G401.6 (cell line): Measurements from ENCODE around the gene CPSF4.

ENCODE experiments used
- FAIRE-seq: peaks from 2 replicates; lab custom pipeline; 2012; peaks lifted over from hg19 to GRCh38; lab: Jason Lieb, UNC

CPSF4 gene

DNA sequence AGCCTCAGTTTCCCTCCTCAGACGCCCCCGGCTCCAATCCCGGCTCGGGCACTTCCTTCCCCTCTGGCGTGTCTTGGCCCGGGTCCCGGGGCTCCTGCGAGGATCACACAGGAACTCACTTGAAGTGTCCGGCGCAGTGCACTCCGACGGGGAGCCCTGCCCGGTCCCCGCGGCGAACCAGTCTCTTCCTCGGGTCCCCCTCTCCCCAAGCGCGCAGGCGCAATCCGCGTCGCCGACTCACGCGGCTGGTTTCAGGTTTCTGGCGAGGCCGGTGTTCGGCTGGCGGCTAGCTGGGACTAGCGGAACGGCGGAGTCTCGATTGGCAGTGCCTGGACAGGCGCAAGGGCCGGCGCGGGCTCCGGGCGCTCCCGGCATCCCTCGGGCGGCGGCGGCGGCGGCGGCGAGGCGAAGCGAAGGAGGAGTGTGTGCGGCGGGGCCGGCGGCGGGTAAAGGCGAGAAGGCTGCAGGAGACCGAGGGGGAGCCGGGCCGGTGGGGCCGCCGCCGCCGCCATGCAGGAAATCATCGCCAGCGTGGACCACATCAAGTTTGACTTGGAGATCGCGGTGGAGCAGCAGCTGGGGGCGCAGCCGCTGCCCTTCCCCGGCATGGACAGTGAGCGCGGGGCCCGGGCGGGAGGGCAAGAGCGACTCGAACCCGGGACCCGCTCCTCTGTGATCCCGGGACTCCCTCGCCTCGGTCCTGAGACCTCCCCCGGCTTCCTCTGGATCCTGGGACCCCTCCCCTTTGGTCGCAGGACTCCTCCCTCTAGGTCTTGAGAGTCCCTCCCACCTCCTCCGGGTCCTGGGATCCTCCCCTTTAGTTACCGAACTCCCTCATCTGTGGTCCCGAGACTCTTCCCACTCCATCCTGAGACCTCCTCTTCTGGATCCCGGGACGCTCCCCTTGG, at the start of gene CPSF4, which contains the start of gene PTCD1:
Gene CPSF4 (plus strand): TSS at position 371 of the 908 bp plus-strand sequence. CDS start 140 bp downstream, at position 511.
Gene PTCD1 (minus strand): TSS at position 226 of the 908 bp plus-strand sequence. CDS start 3,556 bp downstream, outside the sequence.
- FAIRE-seq = peak; percentile 88

DNA sequence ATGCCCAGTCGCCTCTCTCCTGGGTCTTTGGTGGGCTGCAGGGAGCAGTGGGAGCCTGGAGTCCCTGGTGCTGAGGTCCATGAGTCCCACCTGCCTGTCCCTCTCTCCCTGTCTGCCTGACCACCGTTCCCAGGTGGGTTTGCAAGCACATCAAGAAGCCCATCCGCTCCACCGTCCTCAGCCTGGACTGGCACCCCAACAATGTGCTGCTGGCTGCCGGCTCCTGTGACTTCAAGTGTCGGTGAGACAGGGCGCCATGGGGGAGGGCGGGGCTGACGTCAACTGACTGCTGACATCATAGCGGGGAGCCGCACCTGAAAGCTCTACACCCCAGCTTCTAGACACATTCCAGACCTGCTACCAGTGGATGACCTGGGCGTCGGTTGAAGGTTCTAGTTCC, 49.0 kb upstream of the CPSF4 start:
- no peak for FAIRE-seq

DNA sequence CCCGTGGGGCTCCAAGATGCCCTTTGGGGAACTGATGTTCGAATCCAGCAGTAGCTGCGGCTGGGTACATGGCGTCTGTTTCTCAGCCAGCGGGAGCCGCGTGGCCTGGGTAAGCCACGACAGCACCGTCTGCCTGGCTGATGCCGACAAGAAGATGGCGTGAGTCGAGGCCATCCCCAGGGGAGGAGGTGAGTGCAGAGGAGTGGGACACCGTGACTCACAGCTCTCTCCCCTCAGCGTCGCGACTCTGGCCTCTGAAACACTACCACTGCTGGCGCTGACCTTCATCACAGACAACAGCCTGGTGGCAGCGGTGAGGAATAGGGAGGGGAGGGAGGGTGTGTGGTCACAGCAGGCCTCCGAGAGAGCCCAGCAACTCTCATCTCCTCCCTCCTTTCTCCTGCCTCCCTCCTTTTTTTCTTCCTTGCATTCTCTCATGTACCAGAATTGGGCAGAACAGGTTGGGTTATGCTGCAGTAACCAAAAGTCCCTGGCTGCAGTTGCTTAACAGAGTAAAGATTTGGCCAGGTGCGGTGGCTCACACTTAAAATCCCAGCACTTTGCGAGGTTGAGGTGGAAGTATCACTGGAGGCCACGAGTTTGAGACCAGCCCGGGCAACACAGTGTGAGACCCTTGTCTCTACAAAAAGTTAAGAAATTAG, 47.7 kb upstream of the CPSF4 start:
- no peak for FAIRE-seq

DNA sequence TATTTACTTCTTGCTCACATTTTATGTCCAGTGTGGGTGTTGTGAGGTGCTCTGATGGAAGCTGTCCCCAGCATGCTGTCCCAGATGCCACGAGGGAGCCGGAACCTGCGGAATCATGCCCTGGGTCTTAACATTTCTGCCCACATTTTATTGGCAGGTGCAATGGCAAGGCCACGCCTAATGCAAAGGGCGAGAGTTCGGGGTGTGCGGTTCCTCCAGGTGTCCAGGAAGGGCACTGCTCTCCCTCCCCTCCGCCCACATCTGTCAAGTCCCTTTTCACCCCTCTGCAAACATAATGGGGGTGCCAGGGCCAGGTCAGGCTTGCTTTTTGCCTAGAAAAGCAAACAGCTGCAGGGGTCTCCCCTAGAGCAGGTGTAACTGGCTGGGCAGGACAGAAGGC, 46.7 kb upstream of the CPSF4 start:
- FAIRE-seq = no peak

DNA sequence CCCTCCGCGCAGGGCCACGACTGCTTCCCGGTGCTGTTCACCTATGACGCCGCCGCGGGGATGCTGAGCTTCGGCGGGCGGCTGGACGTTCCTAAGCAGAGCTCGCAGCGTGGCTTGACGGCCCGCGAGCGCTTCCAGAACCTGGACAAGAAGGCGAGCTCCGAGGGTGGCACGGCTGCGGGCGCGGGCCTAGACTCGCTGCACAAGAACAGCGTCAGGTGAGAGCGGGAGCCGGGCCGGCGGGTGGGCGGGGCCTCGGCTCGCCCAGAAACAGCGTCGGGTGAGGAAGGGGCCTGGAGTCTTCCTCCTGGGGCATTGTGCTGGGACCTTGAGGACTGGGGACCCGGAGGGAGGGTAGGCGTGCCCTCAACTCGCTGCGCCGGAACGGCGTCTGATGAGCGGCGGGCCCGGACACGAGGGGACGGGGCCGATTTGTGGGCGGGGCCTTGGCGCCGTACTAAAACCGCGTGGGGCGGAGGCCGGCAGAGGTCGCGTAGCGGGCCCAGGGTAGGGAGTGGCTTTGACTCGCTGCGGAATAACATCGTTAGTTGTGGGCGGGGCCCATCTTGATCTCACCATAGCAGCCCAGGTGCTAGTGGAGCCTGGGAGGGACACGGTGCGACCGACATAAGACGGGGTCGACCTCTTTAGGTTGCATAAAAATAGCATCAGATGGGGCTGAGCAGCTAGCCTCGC, 45.9 kb upstream of the CPSF4 start:
- FAIRE-seq = no peak

DNA sequence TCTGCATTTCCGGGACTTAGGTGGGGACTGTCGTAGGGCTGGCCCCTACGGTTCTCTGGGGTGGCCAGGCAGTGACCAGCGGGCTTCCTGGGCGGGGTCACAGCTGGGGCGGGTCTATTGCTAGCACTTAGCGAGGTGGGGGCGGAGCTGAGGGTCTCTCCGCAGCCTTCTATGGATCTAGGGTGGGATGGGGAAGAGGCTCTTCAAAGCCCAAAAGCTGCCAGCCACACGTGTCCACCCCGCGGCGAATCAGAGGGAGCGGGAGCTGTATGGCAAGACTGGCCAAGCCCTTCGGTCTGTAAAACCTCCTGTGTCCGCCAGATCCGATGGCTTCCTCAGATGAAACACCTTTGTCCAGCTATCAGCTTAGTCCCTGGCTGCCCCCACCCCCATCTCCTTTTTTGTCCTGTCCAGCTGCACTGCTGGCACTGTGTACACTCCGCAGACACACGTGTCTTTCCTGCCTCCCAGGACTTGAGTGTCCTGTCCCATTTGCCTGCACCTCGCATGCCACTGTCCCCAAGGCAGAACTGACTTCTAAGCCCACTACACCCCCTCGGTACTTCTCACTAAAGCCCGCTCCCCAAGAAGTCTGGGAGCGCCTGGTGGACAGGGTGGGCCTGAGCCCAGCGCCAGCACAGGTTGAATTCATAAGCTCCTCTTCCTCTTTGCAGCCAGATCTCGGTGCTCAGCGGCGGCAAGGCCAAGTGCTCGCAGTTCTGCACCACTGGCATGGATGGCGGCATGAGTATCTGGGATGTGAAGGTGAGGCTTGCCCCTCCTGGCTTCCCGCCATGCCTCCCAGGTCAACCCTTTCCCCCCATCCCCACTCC, 45.2 kb upstream of the CPSF4 start:
- FAIRE-seq = no peak

DNA sequence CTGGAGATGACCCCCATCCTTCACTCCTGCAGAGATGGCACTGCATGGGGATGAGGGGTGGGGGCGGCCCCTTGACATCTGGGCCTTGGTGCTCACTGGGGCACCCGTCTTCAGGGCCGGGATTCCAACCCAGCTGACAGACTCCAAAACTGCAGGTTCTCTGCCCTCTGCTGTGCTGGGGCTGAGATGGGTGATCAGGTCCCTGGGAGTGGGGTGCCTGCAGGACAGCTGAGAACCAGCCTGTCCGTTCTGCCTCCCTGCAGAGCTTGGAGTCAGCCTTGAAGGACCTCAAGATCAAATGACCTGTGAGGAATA, 44.6 kb upstream of the CPSF4 start:
- FAIRE-seq = no peak

DNA sequence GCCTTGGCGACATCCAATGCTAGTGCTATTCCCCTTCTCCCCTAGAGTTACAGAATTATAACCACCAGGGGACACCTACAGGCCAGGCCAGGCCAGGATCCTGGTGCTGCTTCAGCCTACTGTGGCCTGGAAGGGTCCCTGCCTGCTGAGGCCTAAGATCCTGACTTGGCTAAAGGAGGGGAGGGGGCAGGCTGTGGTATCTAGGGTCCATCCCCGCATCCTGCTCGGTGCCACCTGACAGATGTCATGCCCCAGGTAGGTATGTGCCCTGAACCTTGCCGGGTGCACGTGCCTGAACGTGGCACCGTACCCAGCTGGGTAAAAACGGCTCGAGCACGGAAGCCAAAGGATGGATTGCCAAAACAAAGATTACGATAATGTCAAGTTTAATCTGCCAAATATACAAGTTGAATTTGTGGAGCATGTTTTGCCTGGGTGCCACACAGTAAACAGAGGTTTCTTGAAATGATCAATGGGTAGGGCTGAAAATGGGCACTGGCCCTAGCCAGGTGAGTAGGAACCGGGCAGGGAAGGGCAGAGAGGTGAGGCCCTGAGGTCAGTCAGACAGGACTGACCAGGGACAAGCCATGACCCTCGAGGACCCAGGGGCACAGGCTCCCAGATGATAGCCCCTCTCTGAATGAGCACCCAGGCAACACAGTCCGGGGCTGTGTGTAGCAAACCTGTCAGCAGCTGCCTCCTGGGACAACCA, 43.0 kb upstream of the CPSF4 start:
- no peak for FAIRE-seq

DNA sequence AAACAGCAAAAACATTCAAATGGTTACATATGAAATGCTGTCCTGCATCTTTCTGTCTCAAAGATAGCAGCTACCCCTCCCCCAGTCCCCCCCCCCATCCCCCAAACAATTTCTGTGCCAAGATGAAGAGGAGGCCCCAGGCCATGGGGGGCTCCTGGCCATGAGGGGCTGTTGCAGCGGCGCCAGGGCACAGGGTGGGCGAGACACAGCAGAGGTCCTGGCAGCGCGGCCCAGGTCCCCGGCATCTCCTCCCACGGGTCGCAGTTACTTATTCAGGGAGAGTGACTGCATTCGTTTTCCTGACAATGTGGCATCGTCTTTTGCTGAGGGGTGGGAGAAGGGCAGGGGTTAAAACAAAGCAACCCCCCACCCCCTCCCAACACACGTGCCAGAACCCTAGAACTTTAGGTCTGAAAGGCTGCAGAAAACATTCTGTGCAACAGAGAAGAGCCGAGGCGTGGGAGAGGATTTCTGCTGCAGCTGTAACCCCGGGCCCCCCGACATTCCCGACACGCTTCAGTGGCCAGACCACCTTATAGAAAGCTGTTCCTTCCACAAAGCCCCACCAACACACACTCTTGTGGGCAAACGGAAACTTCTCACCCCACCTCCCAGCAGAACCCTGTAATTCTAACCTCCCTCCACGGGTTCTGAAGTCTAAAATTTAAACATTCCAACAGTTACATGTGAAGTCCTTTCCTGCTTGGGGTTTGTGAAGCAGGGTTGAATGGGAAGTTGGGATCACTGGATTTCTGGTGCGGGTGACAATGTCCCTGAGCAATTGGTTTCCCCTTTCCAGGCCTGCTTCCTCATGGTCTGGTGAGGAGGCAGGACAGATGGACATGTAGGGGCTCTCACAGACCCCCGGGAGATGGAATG, 42.1 kb upstream of the CPSF4 start:
- no peak for FAIRE-seq

DNA sequence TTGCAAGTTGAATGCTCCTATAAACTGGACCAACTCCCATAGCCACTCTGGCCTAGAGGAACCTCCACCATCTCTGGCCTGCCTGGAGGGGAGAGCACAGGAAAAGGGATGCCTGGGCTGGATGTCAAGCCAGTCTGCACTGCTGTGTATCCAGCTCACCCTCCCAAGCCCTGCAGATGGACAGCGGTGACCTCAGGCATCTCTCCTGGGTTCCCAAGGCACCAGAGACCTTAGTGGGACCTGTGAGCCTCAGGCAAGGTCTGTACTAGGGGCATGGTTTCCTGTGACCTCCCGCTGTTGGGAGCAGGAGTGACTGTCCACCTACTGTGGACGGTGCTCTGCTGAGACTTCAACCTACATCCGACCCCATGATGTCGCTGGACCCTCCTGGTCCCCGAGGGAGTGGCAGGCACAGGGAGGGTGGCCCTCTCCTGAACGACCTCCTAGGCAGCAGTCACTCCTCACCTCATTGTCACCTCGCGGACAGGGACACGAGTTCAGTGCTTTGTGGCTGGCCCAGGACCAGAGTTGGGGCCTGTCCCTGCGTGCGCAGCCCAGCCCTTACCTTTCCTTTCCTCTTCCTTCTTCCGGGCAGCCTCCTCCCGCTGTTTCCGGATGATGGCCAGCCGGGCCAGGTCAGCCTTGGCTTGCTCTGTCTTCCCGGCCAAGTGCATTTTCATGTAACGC, 41.3 kb upstream of the CPSF4 start:
- no peak for FAIRE-seq

DNA sequence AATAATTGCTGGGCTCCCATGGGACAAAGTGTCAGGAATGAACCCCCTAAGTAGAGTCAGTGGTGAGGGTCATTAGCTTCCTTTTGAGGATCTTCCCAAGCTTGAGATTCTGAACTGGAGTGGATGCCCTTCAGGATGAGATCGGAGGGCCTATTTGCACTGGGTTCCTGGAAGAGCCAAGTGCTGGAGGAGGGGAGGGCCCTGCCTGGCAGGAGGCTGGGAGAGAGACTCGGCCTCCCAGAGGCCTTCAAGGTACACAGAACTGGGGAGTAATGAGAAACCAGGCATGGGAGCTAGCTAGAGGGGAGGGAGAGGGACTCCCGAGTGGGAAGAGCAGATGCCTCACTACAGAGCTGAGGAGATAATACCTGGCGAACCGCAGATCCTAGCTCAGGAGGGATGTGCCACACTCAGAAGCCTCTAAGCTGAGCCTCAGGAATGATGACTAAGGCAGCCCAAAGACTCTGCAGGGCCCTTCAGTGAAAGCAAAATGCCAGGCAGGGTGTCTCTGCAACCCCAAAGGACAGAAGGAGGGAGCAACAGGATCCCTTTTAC, 39.8 kb upstream of the CPSF4 start:
- FAIRE-seq = no peak

DNA sequence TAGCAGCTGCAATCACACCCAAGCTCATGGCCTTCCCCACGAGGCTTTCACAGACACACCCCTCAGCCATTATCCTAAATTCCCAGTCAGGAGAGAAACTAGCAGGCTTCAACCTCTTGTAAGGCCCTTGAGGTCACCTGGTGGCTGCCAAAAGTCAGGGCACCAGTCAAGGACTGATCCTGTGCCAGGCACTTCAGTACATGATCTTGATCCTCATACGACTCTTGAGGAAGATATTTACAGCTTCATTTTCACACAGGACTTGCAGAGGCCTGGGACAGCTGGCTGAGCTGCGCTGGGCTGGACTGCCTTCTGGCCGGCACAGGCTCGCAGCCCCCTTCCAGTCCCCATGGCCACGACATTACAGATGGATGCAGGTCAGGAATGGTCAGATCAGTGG, 39.1 kb upstream of the CPSF4 start:
- FAIRE-seq = no peak

DNA sequence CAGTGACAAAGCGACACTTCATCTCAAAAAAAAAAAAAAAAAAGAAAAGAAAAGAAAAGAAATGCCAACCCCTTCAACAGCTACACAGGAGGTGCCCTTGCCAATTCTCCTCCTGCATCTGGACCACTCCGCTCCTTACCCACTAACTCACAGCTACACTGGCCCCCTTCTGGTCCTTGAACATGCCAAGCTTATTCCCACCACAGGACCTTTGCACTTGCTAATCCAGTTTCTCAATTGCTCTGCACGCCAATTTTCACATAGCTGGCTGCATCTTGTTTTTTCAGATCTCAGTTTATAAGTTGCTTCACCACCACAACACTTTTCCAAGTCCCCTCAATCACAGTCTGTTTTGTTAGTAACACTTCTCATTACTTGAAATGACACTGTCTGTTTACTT, 35.9 kb upstream of the CPSF4 start:
- FAIRE-seq = no peak

DNA sequence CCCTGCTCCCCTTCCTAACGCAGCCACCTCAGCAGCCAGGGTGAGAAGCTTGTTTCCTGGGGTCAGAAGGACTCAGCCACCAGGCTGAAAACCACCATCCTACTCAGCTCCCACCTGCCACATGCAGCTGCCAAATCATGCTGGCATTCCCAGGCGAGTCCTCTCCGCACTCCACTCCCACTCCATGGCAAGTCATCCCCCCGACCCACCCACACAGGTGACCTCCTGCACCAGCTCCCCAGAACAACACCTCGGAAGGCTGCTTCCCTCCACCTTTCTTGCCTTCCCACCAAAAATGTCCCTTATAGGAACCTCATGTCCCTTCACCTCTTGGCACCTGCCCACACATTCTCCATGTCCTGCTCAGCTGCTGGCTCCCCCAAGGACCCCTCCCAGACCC, 35.0 kb upstream of the CPSF4 start:
- no peak for FAIRE-seq

DNA sequence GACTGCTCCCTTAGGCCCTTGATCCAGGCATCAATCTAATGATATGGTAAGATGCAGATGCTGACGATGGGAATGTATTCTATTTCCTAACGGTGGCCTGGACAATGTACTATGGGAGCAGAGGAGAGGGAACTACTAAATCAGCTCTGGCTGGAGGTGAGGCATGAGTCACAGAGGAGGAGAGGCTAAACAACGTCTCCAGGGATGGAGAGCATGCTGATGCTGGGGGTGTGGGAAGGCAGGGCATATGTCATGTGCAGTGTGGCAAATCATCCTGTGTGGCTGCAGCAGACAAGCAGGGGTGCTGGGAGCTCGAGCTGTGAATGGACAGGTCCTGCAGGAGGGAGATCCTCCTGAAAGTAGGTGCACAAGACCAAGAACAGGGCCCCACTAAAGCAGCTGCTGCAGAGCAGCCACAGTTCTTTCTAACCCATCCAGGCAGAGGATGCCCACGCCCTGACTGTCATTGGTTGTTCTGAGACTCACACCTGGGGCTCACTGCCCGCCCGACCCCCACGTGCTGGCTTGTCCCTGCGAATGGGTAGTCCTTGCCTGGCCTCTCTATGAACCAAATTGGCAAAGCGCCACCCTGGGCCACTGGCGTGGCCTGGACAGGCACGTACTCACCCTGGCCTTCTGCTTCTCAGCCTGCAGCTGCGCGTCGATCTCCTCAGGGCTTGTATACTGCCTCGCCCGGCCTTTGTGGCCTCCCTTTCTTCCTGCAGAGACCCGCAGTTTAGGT, 34.3 kb upstream of the CPSF4 start:
- no peak for FAIRE-seq

DNA sequence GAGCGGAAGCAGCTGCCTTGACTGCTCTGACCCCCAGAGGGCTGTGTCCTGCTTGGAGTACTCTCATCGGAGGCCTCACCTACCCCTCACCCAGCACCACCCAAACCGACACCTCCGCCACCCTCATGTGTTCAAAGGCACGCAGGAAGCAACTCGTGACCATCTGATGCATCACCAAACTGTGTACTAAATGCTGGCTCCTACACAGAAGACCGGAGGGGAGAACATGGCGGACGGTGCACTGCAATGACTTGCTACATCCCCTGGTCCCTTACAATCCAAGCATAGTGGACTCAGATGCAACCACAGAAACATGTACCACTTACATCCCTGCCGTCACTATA, 33.8 kb upstream of the CPSF4 start:
- no peak for FAIRE-seq

DNA sequence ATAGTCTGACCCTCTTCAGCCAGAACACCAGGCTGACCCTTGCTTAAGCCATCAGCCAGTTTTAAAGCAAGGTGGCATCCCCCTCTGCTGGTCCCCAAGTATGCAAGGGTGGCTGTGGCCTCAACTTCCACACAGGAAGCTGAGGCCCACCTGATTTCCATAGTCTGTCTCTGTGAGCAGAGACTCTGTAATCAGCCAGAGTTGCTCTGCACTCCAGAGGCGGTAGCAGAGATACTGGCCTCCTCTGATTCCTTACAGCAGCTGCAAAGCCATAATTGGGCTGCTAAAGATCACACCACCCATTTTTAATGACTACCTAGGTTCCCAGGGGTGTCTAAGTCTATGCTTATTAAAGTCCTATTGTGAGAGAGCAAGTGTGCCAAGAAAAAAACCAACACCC, 32.2 kb upstream of the CPSF4 start:
- no peak for FAIRE-seq

DNA sequence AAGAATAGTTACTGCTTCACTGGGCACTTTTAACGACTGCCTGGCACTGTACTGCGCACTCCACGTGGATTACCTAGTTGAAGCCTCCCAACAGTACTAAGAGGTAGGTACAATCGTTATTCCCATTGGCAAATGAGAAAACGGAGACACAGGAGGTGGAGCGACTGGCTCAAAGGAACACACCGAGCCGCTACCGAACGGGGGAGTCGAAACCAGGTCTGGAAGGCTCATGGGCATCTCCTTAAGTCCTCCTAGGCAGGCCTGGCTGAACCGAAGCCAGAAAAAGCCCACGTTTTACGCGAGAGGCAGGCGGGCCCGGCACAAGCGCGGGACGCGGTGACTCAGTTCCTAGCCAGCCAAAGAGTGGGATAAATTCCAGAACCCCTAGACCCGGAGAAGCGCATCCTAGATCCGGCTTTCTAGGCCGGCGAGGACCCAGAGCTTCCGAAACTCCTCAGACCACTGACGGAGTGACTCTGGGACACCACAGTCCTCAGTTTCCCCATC, 30.8 kb upstream of the CPSF4 start:
- FAIRE-seq = no peak
